Dendritic cell treated with granulocyte-macrophage colony-stimulating factor and Interleukin-4, amounts not matched to agents 40 ng/mL and 50 ng/mL, for 4 days (primary cell): ENCODE results near the gene CAPN3.
"Not testable (repeated sequence)": the region's sequence is repeated elsewhere in the genome, so short reads cannot be mapped to it uniquely, and the experiment has no call there.

Experiments
- H3K27ac Mint-ChIP-seq: one replicate; pipeline ENCODE4 v1.8.0; 2022; ENCODE audit warnings: mild to moderate bottlenecking, mixed read lengths
- H3K27me3 Mint-ChIP-seq: one replicate; pipeline ENCODE4 v1.8.0; 2022; ENCODE audit warnings: mild to moderate bottlenecking, mixed read lengths
- H3K36me3 Mint-ChIP-seq: one replicate; pipeline ENCODE4 v1.8.0; 2022; ENCODE audit warnings: low read depth, mixed read lengths
- H3K4me1 Mint-ChIP-seq: one replicate; pipeline ENCODE4 v1.8.0; 2022; ENCODE audit warnings: low read depth, mixed read lengths
- H3K4me3 Mint-ChIP-seq: one replicate; pipeline ENCODE4 v1.8.0; 2022; ENCODE audit warnings: mild to moderate bottlenecking, moderate library complexity, mixed read lengths
- H3K9me3 Mint-ChIP-seq: one replicate; pipeline ENCODE4 v1.8.0; 2022; ENCODE audit warnings: mixed read lengths
- intact Hi-C: fragments of 100-400 bp; cut with micrococcal nuclease; formaldehyde crosslinking; loops from one replicate; pipeline ENCODE4 v1.15.0; 2022

The CAPN3 gene

GRCh38 chr15:42359249-42359648 is at the start of gene CAPN3:
Gene CAPN3 (plus strand): TSS chr15:42359501. CDS start chr15:42359806, 305 bp downstream.
- H3K36me3 Mint-ChIP-seq, result peaks cover 82% of the 10 kb centered on the region
- H3K27ac Mint-ChIP-seq, result no peak within 1 kb of the TSS
- no peaks in the 10 kb centered on the region for H3K9me3 Mint-ChIP-seq
- no peaks in the 10 kb centered on the region for H3K27me3 Mint-ChIP-seq
- H3K4me1 Mint-ChIP-seq, result peaks cover 6% of the 10 kb centered on the region
- no peak within 1 kb of the TSS for H3K4me3 Mint-ChIP-seq
- intact Hi-C loops, result no loop called here

GRCh38 chr15:42313463-42313862 is 45.8 kb upstream of the CAPN3 start:
- peaks cover 92% of the 10 kb centered on the region for H3K36me3 Mint-ChIP-seq
- H3K27ac Mint-ChIP-seq, result no peak overlapping the region
- no peak overlapping the region for H3K4me3 Mint-ChIP-seq
- H3K27me3 Mint-ChIP-seq, result no peaks in the 10 kb centered on the region
- H3K4me1 Mint-ChIP-seq, result no peaks in the 10 kb centered on the region
- no peaks in the 10 kb centered on the region for H3K9me3 Mint-ChIP-seq
- intact Hi-C loops, result no loop called here

- intact Hi-C loops, result no loop called here
- H3K9me3 Mint-ChIP-seq, result no peaks in the 10 kb centered on the region
- no peaks in the 10 kb centered on the region for H3K4me1 Mint-ChIP-seq
- no peak overlapping the region for H3K27ac Mint-ChIP-seq
- peaks cover 87% of the 10 kb centered on the region for H3K36me3 Mint-ChIP-seq
- H3K4me3 Mint-ChIP-seq, result no peak overlapping the region
- no peaks in the 10 kb centered on the region for H3K27me3 Mint-ChIP-seq
These were observed 44.5 kb upstream of the CAPN3 start for GRCh38 chr15:42314818-42315217.

GRCh38 chr15:42315521-42315920 is 43.8 kb upstream of the CAPN3 start:
- no peaks in the 10 kb centered on the region for H3K9me3 Mint-ChIP-seq
- H3K27me3 Mint-ChIP-seq, result no peaks in the 10 kb centered on the region
- intact Hi-C loops, result no loop called here
- H3K27ac Mint-ChIP-seq, result no peak overlapping the region
- H3K4me3 Mint-ChIP-seq, result no peak overlapping the region
- H3K4me1 Mint-ChIP-seq, result no peaks in the 10 kb centered on the region
- peaks cover 84% of the 10 kb centered on the region for H3K36me3 Mint-ChIP-seq

- H3K36me3 Mint-ChIP-seq, result peaks cover 84% of the 10 kb centered on the region
- H3K9me3 Mint-ChIP-seq, H3K4me3 Mint-ChIP-seq, H3K4me1 Mint-ChIP-seq, H3K27ac Mint-ChIP-seq, intact Hi-C loops, H3K27me3 Mint-ChIP-seq: not testable (repeated sequence)
These were observed 43.0 kb upstream of the CAPN3 start for GRCh38 chr15:42316282-42316805.

- Mint-ChIP-seq H3K36me3 (peaks cover 84% of the 10 kb centered on the region), H3K27me3 (no peaks in the 10 kb centered on the region), H3K4me3 (no peak overlapping the region), H3K9me3 (no peaks in the 10 kb centered on the region), H3K27ac (no peak overlapping the region), H3K4me1 (no peaks in the 10 kb centered on the region)
- intact Hi-C loops, result no loop called here
These were observed 40.1 kb upstream of the CAPN3 start for GRCh38 chr15:42319206-42319605.

- Mint-ChIP-seq H3K27me3 (no peaks in the 10 kb centered on the region), H3K4me1 (no peaks in the 10 kb centered on the region), H3K9me3 (no peaks in the 10 kb centered on the region), H3K4me3 (no peak overlapping the region), H3K27ac (no peak overlapping the region), H3K36me3 (peaks cover 89% of the 10 kb centered on the region)
- intact Hi-C loops, result no loop called here
These were observed 35.0 kb upstream of the CAPN3 start for GRCh38 chr15:42324308-42324707.

- H3K4me3 Mint-ChIP-seq, result no peak overlapping the region
- H3K27ac Mint-ChIP-seq, result no peak overlapping the region
- intact Hi-C loops, result no loop called here
- H3K36me3 Mint-ChIP-seq, result peaks cover 85% of the 10 kb centered on the region
- no peaks in the 10 kb centered on the region for H3K9me3 Mint-ChIP-seq
- no peaks in the 10 kb centered on the region for H3K27me3 Mint-ChIP-seq
- H3K4me1 Mint-ChIP-seq, result no peaks in the 10 kb centered on the region
These were observed 30.1 kb upstream of the CAPN3 start for GRCh38 chr15:42329161-42329560.

GRCh38 chr15:42329992-42330391 is 29.3 kb upstream of the CAPN3 start:
- Mint-ChIP-seq H3K27ac (no peak overlapping the region), H3K27me3 (no peaks in the 10 kb centered on the region)

GRCh38 chr15:42331235-42331634 is 28.1 kb upstream of the CAPN3 start:
- peaks cover 81% of the 10 kb centered on the region for H3K36me3 Mint-ChIP-seq
- no peaks in the 10 kb centered on the region for H3K4me1 Mint-ChIP-seq
- no peak overlapping the region for H3K27ac Mint-ChIP-seq
- no peak overlapping the region for H3K4me3 Mint-ChIP-seq
- peaks cover 15% of the 10 kb centered on the region for H3K9me3 Mint-ChIP-seq
- intact Hi-C loops, result no loop called here
- no peaks in the 10 kb centered on the region for H3K27me3 Mint-ChIP-seq

More at GRCh38 chr15:42329992-42330391, 29.3 kb upstream of the CAPN3 start:
- Mint-ChIP-seq H3K4me1 (no peaks in the 10 kb centered on the region), H3K9me3 (peaks cover 7% of the 10 kb centered on the region), H3K36me3 (peaks cover 85% of the 10 kb centered on the region), H3K4me3 (no peak overlapping the region)
- intact Hi-C loops, result no loop called here

GRCh38 chr15:42332331-42332730 is 27.0 kb upstream of the CAPN3 start:
- Mint-ChIP-seq H3K27ac (no peak overlapping the region), H3K4me3 (no peak overlapping the region), H3K9me3 (peaks cover 15% of the 10 kb centered on the region), H3K27me3 (no peaks in the 10 kb centered on the region), H3K36me3 (peaks cover 75% of the 10 kb centered on the region), H3K4me1 (no peaks in the 10 kb centered on the region)
- intact Hi-C loops, result no loop called here

- H3K27ac Mint-ChIP-seq, result no peak overlapping the region
- H3K4me3 Mint-ChIP-seq, result no peak overlapping the region
- H3K4me1 Mint-ChIP-seq, result no peaks in the 10 kb centered on the region
- H3K9me3 Mint-ChIP-seq, result peaks cover 15% of the 10 kb centered on the region
- peaks cover 71% of the 10 kb centered on the region for H3K36me3 Mint-ChIP-seq
- no peaks in the 10 kb centered on the region for H3K27me3 Mint-ChIP-seq
- intact Hi-C loops, result loop anchor here (5.0 kb wide), 1 partner anchor 93 kb away; no protein-coding TSS in a partner anchor
These were observed 24.2 kb upstream of the CAPN3 start for GRCh38 chr15:42335074-42335473.

GRCh38 chr15:42336650-42337049 is 22.7 kb upstream of the CAPN3 start:
- H3K4me3 Mint-ChIP-seq, H3K27ac Mint-ChIP-seq, H3K27me3 Mint-ChIP-seq, H3K4me1 Mint-ChIP-seq: not testable (repeated sequence)
- peaks cover 15% of the 10 kb centered on the region for H3K9me3 Mint-ChIP-seq
- intact Hi-C loops, result loop anchor here (5.0 kb wide), 1 partner anchor 94 kb away; no protein-coding TSS in a partner anchor
- H3K36me3 Mint-ChIP-seq, result peaks cover 71% of the 10 kb centered on the region

- H3K27me3 Mint-ChIP-seq, H3K27ac Mint-ChIP-seq, H3K4me1 Mint-ChIP-seq, H3K4me3 Mint-ChIP-seq: not testable (repeated sequence)
- peaks cover 75% of the 10 kb centered on the region for H3K36me3 Mint-ChIP-seq
- H3K9me3 Mint-ChIP-seq, result peaks cover 15% of the 10 kb centered on the region
- intact Hi-C loops, result loop anchor here (5.0 kb wide), 1 partner anchor 95 kb away; no protein-coding TSS in a partner anchor
These were observed 22.2 kb upstream of the CAPN3 start for GRCh38 chr15:42337104-42337503.

- Mint-ChIP-seq H3K9me3 (peaks cover 15% of the 10 kb centered on the region), H3K4me3 (no peak overlapping the region), H3K4me1 (no peaks in the 10 kb centered on the region), H3K36me3 (peaks cover 76% of the 10 kb centered on the region), H3K27me3 (no peaks in the 10 kb centered on the region), H3K27ac (no peak overlapping the region)
- intact Hi-C loops, result loop anchor here (5.0 kb wide), 1 partner anchor 96 kb away; no protein-coding TSS in a partner anchor
These were observed 20.8 kb upstream of the CAPN3 start for GRCh38 chr15:42338500-42338899.
